Measurements from ENCODE around the gene RAB7A.

GRCh38 chr3:128853826-128854225 is 127.8 kb downstream of the RAB7A start:
- TF ChIP-seq CTCF (IDR thresholded peaks at IDR 0.05): no peak
- no peak for TF ChIP-seq EZH2 (IDR thresholded peaks at IDR 0.05; ENCODE audit: borderline replicate concordance, insufficient read depth, low read depth, low read length, poor library complexity, severe bottlenecking)

All from B cell (primary cell).